ENCODE data around the gene ZMYND8. TPM values are rescaled to one million over a fixed set of nuclear protein-coding genes. Genes with fewer than 3 reads are reported as not detected.

The ZMYND8 gene
- total RNA-seq, 1 experiment from 2014 or later, result 11.6 TPM

DNA sequence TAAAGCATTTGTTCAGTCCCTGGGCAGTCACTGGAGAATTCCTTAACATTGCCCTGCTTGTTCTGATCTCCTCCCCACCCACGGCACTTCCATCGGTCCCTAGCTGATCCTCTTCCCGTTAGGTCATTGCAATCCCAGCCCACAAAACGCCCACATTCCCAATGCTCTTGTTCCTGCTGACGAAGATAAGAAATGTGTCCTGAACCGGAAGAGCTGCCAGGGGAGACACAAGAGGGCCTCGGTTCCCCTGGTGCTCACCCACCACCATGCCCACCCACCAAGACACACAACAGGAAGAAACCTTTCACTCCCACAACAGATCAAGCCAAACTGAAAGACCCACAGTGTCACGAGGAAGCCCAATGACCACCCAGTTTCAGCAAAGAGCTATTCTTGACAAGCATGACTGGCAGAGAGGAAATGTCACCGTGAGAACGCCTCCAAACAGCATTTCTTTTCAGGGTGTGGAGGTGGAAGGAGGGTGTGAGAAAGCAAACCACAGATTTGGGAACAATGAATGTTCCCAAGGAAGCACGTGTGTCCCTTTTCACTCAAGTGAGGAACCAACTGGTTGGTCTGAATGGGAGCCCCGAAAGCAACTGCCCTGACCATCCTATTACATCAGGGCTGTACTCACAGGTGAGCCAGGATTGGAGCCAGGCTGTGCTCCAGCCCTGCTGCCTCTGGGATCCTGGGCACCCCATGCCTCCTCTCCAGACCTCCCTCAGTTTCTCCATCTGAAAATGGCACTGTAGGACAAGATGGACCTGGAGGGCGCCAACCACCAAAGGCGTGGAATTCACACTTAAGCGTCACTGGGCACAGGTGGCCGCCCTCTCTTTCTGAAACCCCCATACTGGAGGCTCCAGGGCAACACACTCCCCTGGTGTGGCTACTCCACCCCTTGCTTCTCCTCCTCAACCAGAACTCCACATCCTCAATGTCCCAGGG, 97.5 kb downstream of the ZMYND8 start:
- TF ChIP-seq, protein P1, sequence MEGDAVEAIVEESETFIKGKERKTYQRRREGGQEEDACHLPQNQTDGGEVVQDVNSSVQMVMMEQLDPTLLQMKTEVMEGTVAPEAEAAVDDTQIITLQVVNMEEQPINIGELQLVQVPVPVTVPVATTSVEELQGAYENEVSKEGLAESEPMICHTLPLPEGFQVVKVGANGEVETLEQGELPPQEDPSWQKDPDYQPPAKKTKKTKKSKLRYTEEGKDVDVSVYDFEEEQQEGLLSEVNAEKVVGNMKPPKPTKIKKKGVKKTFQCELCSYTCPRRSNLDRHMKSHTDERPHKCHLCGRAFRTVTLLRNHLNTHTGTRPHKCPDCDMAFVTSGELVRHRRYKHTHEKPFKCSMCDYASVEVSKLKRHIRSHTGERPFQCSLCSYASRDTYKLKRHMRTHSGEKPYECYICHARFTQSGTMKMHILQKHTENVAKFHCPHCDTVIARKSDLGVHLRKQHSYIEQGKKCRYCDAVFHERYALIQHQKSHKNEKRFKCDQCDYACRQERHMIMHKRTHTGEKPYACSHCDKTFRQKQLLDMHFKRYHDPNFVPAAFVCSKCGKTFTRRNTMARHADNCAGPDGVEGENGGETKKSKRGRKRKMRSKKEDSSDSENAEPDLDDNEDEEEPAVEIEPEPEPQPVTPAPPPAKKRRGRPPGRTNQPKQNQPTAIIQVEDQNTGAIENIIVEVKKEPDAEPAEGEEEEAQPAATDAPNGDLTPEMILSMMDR (conservative IDR thresholded peaks at IDR 0.05; ENCODE audit: low read depth, low read length), result no peak
- TF ChIP-seq EZH2 (IDR thresholded peaks at IDR 0.05; ENCODE audit: low read length, unreplicated experiment) (no peak), EZH2phosphoT487 (IDR thresholded peaks at IDR 0.05; ENCODE audit: borderline replicate concordance, low read length) (no peak)
- no peaks in the 10 kb centered on the region for H3K79me2 ChIP-seq (ENCODE audit: low read length)
- H3K9me2 ChIP-seq (replicated peaks; ENCODE audit: low read length), result no peaks in the 10 kb centered on the region
- H3K9ac ChIP-seq (ENCODE audit: low read length), result no peak overlapping the region
- BruUV-seq (replicated peaks), result no TSS peak
- peaks cover 9% of the 10 kb centered on the region for H3K4me1 ChIP-seq (ENCODE audit: insufficient read depth, low read length)
- DNase-seq (peak; percentile 17), ATAC-seq (no peak)
- intact Hi-C loops (cut with micrococcal nuclease), result no loop called here
- H3K27ac ChIP-seq (ENCODE audit: low read length), result no peak overlapping the region
- no peaks in the 10 kb centered on the region for H3K9me3 ChIP-seq (ENCODE audit: low read length)
- H3K4me2 ChIP-seq (ENCODE audit: low read length), result no peak overlapping the region
- H3K36me3 ChIP-seq (ENCODE audit: low read depth, low read length), result peaks cover 3% of the 10 kb centered on the region; the same call in 1 of the 2 replicates
- no peak overlapping the region for H2AFZ ChIP-seq (ENCODE audit: low read length)
- H3K4me3 ChIP-seq (ENCODE audit: low read length), result no peak overlapping the region
- H3F3A ChIP-seq (ENCODE audit: low read length, unreplicated experiment), result no peaks in the 10 kb centered on the region
- ChIA-PET CTCF (no interaction called here), POLR2A (ENCODE audit: unreplicated experiment) (interaction anchor here (0.7 kb wide), 1 partner anchor 570 kb away, joined by 8 read pairs; the partner anchor contains the start of gene TP53RK)
- H4K20me1 ChIP-seq (ENCODE audit: low read length), result no peaks in the 10 kb centered on the region
- no peaks in the 10 kb centered on the region for H3K27me3 ChIP-seq (ENCODE audit: low read length)

DNA sequence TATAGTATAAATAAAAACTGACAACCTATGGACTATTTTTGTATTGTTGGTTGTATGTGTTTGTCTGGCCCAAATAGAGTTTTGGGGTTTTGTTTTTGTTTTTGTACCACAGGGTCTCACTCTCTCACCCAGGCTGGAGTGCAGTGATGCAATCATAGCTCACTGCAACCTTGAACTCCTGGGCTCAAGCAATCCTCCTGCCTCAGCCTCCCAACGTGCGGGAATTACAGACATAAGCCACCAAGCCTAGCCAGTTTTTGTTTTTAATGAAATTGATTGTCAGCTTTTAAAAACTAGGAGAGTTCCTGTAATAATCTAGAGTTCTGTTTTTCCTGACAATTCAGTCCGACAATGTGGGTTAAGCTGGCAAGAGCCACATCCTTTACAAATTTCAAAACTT, 98.7 kb downstream of the ZMYND8 start:
- ATAC-seq (no peak), DNase-seq (no peak)
- intact Hi-C loops (cut with micrococcal nuclease), result no loop called here
- H3K79me2 ChIP-seq (ENCODE audit: low read length), result no peaks in the 10 kb centered on the region
- no peak overlapping the region for H3K9ac ChIP-seq (ENCODE audit: low read length)
- BruUV-seq (replicated peaks), result no TSS peak
- no peaks in the 10 kb centered on the region for H3K9me3 ChIP-seq (ENCODE audit: low read length)
- CTCF ChIA-PET, result interaction anchor here (1.6 kb wide), 1 partner anchor 52 kb away, joined by 6 read pairs; no protein-coding TSS in a partner anchor
- H2AFZ ChIP-seq (ENCODE audit: low read length), result no peak overlapping the region
- no peaks in the 10 kb centered on the region for H3K27me3 ChIP-seq (ENCODE audit: low read length)
- no peak overlapping the region for H3K27ac ChIP-seq (ENCODE audit: low read length)
- no peaks in the 10 kb centered on the region for H3K9me2 ChIP-seq (replicated peaks; ENCODE audit: low read length)
- no peaks in the 10 kb centered on the region for H4K20me1 ChIP-seq (ENCODE audit: low read length)
- peaks cover 3% of the 10 kb centered on the region; the same call in 1 of the 2 replicates for H3K36me3 ChIP-seq (ENCODE audit: low read depth, low read length)
- H3K4me3 ChIP-seq (ENCODE audit: low read length), result no peak overlapping the region
- H3K4me1 ChIP-seq (ENCODE audit: insufficient read depth, low read length), result peaks cover 9% of the 10 kb centered on the region
- H3K4me2 ChIP-seq (ENCODE audit: low read length), result no peak overlapping the region
- TF ChIP-seq, protein P1 (conservative IDR thresholded peaks at IDR 0.05; ENCODE audit: low read depth, low read length), result no peak
- TF ChIP-seq EZH2phosphoT487 (IDR thresholded peaks at IDR 0.05; ENCODE audit: borderline replicate concordance, low read length), result no peak
- TF ChIP-seq EZH2 (IDR thresholded peaks at IDR 0.05; ENCODE audit: low read length, unreplicated experiment), result no peak
- no peaks in the 10 kb centered on the region for H3F3A ChIP-seq (ENCODE audit: low read length, unreplicated experiment)
- POLR2A ChIA-PET (ENCODE audit: unreplicated experiment), result no interaction called here
